CD4-positive, alpha-beta T cell treated with Interleukin-21 for 1 hour (primary cell): ENCODE data around the gene MED12L.

Experiments used
- DNase-seq: peaks from one replicate; pipeline ENCODE4 v3.0.0-alpha.2; 2020

Gene MED12L

GRCh38 chr3:151144016-151144415 lies 58.6 kb downstream of the MED12L start:
- no peak for DNase-seq

- no peak for DNase-seq
These were observed 59.3 kb downstream of the MED12L start for GRCh38 chr3:151144760-151145159.

- DNase-seq: no peak
These were observed 60.2 kb downstream of the MED12L start for GRCh38 chr3:151145713-151146070.

GRCh38 chr3:151146071-151146730 lies 60.7 kb downstream of the MED12L start:
- peak; percentile 55 for DNase-seq

GRCh38 chr3:151146731-151147091 lies 61.2 kb downstream of the MED12L start:
- no peak for DNase-seq

GRCh38 chr3:151147299-151147698 lies 61.8 kb downstream of the MED12L start:
- DNase-seq: no peak

GRCh38 chr3:151152455-151153079 lies 67.1 kb downstream of the MED12L start:
- no peak for DNase-seq

- no peak for DNase-seq
These were observed 69.1 kb downstream of the MED12L start for GRCh38 chr3:151154566-151154965.

GRCh38 chr3:151155409-151156128 lies 70.1 kb downstream of the MED12L start:
- no peak for DNase-seq

GRCh38 chr3:151156618-151157216 lies 71.3 kb downstream of the MED12L start:
- peak; percentile 67 for DNase-seq

GRCh38 chr3:151159806-151160205 lies 74.3 kb downstream of the MED12L start:
- no peak for DNase-seq

GRCh38 chr3:151165226-151165625 lies 79.8 kb downstream of the MED12L start:
- DNase-seq: no peak

GRCh38 chr3:151166161-151166560 lies 80.7 kb downstream of the MED12L start:
- no peak for DNase-seq

GRCh38 chr3:151168269-151169094 lies 83.0 kb downstream of the MED12L start:
- peak; percentile 79 for DNase-seq

- no peak for DNase-seq
These were observed 83.9 kb downstream of the MED12L start for GRCh38 chr3:151169262-151169947.

- peak; percentile 32 for DNase-seq
These were observed 84.7 kb downstream of the MED12L start for GRCh38 chr3:151169948-151170679.

- peak; percentile 50 for DNase-seq
These were observed 85.8 kb downstream of the MED12L start for GRCh38 chr3:151171145-151171757.

- no peak for DNase-seq
These were observed 88.9 kb downstream of the MED12L start for GRCh38 chr3:151174351-151174750.

- no peak for DNase-seq
These were observed 90.5 kb downstream of the MED12L start for GRCh38 chr3:151175952-151176351.

- no peak for DNase-seq
These were observed 92.9 kb downstream of the MED12L start for GRCh38 chr3:151178208-151178845.
